Glomerular visceral epithelial cell (primary cell): ENCODE measurements around the gene GRIA1.

Experiments
- DNase-seq: peaks from one replicate; pipeline ENCODE4 v3.0.0-alpha.2; 2016; ENCODE audit errors: extremely low spot score

GRIA1 gene

DNA sequence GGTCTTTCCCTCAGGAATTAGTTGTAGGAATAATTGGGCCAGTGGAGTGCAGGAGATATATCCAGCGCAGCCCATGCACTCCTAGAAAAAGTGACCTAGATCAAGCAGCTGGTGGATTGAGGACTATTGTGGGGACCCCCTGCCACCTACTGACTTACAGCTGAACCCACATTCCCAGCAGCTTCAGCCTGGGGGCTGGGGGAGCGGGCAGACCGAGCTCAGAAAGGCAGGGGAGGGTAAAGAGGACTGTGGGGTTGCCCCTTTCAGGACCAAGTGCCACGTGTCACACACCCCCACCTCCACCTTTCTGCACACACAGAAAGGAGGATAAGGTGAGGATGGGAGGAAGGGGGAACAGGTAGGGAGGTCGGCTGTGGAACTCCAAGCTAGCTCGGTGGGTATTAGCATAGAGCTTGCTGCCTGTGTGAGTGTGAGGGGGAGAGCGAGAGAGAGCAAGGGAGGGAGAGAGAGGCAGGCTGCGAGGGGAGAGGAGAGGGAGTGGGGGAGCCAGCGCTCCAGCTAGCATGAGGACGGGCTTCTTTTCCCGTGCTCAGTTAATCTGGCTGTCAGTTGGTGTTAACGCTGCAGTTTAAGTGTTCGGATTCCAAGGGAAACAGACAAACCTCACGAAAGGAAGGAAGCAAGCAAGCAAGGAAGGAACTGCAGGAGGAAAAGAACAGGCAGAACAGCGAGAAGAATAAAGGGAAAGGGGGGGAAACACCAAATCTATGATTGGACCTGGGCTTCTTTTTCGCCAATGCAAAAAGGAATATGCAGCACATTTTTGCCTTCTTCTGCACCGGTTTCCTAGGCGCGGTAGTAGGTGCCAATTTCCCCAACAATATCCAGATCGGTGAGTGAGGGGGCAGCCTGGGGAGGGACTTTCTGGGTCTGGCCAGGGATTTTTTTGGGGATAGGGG, at the start of gene GRIA1:
Gene GRIA1, plus strand, starts transcription at position 553 of the 920 bp plus-strand sequence.
- DNase-seq, result no peak

DNA sequence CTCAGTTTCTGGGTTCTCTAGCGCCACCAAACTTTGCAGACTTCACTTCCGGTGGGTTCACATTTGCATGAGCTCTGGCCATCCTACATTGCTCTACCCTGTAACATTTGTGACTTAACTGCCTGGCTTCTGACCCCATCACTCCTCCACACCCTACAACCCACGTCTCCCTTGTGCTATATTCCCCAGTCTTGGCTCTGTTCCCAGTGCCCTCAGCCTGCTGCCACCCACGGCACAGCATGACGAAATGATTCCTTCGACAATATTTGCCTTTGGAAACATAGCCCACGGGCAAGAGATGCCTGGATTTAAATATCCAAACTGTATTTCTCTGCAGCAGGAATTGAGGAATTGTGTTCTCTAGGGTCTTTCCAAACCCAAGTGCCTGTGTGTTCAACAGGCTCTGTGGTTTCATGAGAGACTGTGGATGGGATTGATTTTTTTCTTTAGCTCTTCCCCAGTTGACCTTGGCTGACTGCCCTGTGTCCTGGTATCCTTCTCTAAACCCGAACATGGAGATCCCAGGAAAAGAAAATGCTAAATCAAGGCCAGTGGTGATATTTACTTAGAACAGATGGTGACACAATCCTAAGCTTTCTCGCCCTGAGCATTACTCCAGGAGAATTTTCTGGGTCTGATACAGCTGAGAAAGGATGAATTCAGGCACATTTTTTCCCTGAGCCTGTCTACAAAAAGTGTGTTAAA, 44.4 kb upstream of the GRIA1 start:
- DNase-seq, result no peak

DNA sequence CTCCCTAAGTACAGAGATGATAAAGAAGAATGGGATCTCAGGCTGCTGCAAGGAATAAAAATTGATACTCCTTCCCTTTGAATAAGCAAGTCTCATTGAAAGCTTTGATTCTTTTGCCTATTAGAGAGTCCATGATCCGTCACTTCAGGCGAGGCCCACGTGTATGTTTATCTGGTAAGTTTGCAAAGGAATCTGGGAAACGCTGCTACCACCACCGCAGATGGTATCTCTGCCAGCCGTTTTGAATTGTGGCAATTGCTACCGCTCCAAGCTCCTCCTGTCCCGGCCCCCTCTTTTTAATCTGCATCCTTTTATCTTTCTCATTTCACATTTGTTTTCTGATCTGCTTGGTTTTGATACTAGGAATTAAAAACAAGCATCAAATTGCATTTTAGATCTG, 42.9 kb upstream of the GRIA1 start:
- no peak for DNase-seq

- no peak for DNase-seq
These were observed 34.1 kb upstream of the GRIA1 start for GRCh38 chr5:153456354-153456753.

GRCh38 chr5:153456993-153457392, 33.5 kb upstream of the GRIA1 start:
- no peak for DNase-seq

DNA sequence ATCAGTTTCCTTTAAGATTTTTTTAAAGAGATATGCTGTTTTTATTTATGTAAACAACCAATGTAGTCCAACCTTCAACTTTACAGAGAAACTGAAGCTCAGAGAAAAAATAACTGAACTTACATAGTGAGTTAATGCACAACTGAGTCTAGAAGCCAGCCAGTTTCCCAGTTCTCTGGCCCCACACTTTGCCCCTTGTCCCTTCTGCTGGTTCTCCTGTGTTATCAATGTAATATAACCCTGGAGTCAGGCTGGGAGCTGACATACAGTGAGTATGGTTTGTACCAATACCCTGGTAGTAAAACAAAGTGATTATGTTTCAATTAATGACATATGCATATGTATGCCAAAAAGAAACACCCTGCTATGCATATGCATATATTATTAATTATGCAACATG, 32.2 kb upstream of the GRIA1 start:
- no peak for DNase-seq

- DNase-seq, result no peak
These were observed 31.3 kb upstream of the GRIA1 start for GRCh38 chr5:153459051-153459743.

GRCh38 chr5:153460421-153460820, 30.0 kb upstream of the GRIA1 start:
- no peak for DNase-seq

GRCh38 chr5:153461341-153461740, 29.1 kb upstream of the GRIA1 start:
- DNase-seq, result no peak

- no peak for DNase-seq
These were observed 26.7 kb upstream of the GRIA1 start for GRCh38 chr5:153463806-153464205.

DNA sequence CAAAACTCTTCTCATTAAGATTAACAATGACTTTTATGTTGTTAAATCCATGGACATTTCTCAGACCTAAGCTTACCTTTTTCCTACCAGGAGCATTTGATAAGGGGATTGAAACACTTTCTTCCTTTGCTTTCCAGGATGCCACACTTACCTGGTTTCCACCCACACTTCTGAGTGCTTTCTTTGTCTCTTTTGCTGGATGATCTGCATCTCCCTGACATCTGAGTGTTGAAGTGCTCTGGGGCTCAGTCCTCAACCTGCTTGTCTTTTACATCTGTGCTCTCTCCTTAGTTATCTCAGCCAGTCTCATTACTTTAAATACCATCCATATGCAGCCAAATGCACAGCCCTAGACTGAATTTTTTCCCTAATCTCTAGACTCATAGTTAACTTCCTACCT, 22.9 kb upstream of the GRIA1 start:
- no peak for DNase-seq

DNA sequence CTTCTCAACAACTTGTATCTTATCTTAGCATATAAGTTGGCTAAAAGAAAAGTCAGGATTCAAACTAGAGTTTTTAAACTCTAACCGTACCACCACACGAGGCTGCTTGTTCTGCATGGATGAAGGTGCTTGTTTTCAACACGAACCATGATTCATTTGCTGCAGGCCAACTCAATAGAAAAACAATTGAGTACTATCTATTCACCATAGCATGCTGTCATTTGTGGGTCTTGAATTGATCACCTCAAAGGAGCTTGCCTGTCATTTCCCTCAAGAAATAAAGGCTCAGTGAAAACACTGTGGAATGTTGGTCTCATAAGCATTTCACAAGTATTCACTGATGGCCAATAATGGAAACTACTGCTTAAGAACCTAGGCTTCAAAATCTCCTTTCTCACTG, 21.0 kb upstream of the GRIA1 start:
- DNase-seq, result no peak

- no peak for DNase-seq
These were observed 19.7 kb upstream of the GRIA1 start for GRCh38 chr5:153470736-153471135.

- DNase-seq, result peak; percentile 4
These were observed 13.7 kb upstream of the GRIA1 start for GRCh38 chr5:153476767-153477166.

GRCh38 chr5:153480401-153480800, 10.1 kb upstream of the GRIA1 start:
- DNase-seq, result peak; percentile 5

DNA sequence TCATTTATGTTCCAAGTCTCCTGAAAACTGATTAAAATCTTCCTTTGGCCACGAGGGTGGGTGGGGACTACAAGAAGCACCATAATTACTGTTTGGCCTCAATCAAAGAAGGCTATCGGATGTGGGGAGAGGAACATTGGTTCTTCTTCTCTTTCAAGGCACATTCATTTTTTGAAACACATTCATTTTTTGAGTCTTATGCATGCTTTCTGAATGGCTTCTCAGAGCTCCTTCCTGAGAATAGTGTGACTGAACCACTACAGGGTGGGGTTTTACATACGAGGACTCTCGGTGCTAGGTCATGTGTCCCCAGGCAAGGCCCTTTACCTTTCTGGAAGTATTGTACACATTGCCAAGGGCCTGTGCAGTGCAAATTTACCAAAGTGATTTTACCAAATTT, 7.0 kb upstream of the GRIA1 start:
- DNase-seq, result no peak

DNA sequence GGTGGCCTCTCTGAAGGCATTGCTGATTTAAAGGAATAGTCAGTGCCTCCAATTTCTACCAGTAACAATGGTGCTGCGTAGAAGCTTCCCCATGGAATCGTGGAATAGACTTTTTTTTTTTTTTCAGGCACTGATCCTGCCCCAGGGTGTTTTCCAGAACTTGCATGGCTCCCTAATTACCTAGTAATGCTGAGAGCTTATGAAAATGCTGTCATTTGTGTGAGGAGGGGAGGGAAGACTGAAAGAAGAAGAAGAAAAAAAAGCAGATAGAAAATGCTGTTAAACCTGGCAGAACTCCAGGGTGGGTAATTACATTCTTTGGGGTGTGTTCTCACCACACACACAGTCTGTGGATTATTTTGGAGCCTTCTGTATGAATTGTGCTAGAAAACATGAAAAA, 4.8 kb upstream of the GRIA1 start:
- DNase-seq, result no peak

DNA sequence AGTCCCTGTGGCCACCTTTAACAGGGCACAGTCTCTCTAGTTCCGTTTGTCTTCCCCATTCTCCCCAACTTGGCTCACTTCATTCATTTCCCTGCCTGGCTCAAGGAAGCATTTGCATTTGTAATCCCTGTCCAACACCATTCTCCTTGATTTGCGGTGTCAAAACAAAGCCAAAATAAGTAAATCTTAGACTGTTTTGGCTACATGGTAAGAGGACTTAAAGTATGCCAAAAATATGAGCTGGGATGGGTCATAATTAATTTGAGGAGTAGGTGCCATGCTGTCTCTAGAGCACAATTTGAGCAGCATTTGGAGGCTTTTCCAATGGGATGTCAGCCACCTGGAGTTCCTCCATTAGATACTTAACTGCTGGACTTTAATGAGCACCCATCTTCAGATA, 3.7 kb upstream of the GRIA1 start:
- no peak for DNase-seq

DNA sequence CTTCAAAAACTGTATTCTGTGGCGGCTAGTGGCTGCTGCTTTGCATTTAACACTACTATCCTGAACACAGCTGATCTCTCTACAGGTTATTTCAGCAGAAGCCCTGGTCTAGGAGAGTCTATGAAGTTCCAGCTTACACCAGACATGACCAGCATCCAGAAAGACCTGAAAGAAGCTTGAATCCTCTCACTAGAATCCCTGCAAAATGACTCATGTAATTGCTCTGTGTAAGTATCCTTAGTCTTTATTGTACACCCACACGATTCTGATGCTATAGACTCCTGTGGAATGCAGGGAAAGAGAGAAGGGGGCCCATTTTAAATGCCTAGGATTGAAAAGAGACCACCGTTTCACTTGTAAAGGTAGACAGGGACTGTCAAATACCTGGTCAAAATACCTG, 859 bp upstream of the GRIA1 start:
- no peak for DNase-seq

- no peak for DNase-seq
These were observed 721 bp downstream of the GRIA1 start for GRCh38 chr5:153491038-153491744.

GRCh38 chr5:153491856-153492255, 1.4 kb downstream of the GRIA1 start:
- no peak for DNase-seq

- DNase-seq, result peak; percentile 17
These were observed 6.4 kb downstream of the GRIA1 start for GRCh38 chr5:153496835-153497234.
